Activated CD8-positive, alpha-beta memory T cell treated with anti-CD3 and anti-CD28 coated beads for 36 hours (primary cell): Measurements from ENCODE around the gene KNTC1. TPM values are rescaled to one million over a fixed set of nuclear protein-coding genes. Genes with fewer than 3 reads are reported as not detected.

Experiments
- CTCF ChIA-PET: fragments of 350-600 bp; sonication (Branson Sonifier 250); formaldehyde crosslinking; loops from one replicate; lab custom pipeline; 2021; ENCODE audit warnings: antibody characterized with exemption; lab: Charles Lee
- POLR2A ChIA-PET: fragments of 350-600 bp; sonication (Branson Sonifier 250); formaldehyde crosslinking; loops from one replicate; lab custom pipeline; 2021; ENCODE audit warnings: antibody characterized with exemption; lab: Charles Lee
- total RNA-seq, 2 experiments: library from RNA; stranded (reverse); gene quantifications; one replicate each; pipeline ENCODE4 v1.2.3, GENCODE V29; 2021

The KNTC1 gene
- total RNA-seq, 2 experiments from 2014 or later = 90.7 to 97.8 TPM

- POLR2A ChIA-PET = no interaction called here
- CTCF ChIA-PET = no interaction called here
Measured at GRCh38 chr12:122672515-122672914, 145.5 kb downstream of the KNTC1 start.

Other genes starting within 250 kb of the KNTC1 start
- 10 to 100 TPM; 42.5 to 47.2 TPM for gene CLIP1, start 104.6 kb upstream of the KNTC1 start, total RNA-seq
- gene ZCCHC8, start 26.3 kb upstream of the KNTC1 start, total RNA-seq = 10 to 100 TPM; 35.2 to 37.6 TPM
- gene RSRC2, start 313 bp upstream of the KNTC1 start, total RNA-seq = 10 to 100 TPM; 84.1 to 89.4 TPM
- gene HCAR2, start 176.1 kb downstream of the KNTC1 start, total RNA-seq = not detected
- not detected for gene HCAR3, start 189.6 kb downstream of the KNTC1 start, total RNA-seq
- gene HCAR1, start 203.6 kb downstream of the KNTC1 start, total RNA-seq = under 1 TPM; 0.08 to 0.15 TPM
- gene DENR, start 225.6 kb downstream of the KNTC1 start, total RNA-seq = 10 to 100 TPM; 76.4 to 78.8 TPM
- gene CCDC62, start 247.3 kb downstream of the KNTC1 start, total RNA-seq = under 1 TPM; 0.36 to 0.57 TPM